ENCODE data around the gene MAST1.
"Not testable (repeated sequence)": the region's sequence is repeated elsewhere in the genome, so short reads cannot be mapped to it uniquely, and the experiment has no call there.

MAST1 gene

DNA sequence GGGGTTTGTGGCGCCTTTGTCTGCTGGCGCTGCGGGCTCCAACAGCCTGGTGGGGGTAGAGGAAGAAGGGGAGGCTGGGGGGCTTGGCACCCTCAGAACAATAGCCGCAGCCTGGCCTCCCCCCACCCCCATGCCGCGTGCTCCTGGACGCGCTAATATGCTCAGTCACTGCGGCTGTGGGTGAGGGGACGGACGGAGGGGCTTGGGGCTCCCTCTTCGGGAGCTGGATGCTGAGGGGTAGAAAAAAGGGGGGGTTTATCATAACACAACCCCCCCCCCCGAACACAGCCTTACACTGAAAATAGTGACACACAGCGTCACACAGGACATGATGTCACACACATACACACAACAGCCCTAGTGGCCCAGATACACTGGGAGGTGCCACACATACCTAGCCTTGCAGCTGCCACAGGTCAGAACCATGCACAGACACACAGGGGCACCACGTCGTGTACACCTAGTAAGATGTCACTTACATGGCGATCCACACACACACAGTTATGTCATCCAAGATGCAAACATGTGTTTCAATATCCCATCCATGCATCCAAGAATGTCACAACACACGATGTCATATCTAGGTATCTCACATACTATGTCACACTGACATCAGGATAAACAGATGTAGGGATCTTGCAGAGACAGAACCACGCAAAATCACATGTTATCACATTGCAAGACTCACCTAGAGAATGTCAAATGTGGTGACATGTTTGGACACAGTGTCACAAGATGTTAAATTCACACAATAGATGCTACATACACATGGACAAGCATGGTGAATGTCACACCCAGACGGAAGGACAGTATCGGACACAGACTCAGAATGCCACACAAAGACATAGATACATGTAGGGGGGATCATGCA is 806 bp downstream of the MAST1 start:
- TF ChIP-seq, protein P1, sequence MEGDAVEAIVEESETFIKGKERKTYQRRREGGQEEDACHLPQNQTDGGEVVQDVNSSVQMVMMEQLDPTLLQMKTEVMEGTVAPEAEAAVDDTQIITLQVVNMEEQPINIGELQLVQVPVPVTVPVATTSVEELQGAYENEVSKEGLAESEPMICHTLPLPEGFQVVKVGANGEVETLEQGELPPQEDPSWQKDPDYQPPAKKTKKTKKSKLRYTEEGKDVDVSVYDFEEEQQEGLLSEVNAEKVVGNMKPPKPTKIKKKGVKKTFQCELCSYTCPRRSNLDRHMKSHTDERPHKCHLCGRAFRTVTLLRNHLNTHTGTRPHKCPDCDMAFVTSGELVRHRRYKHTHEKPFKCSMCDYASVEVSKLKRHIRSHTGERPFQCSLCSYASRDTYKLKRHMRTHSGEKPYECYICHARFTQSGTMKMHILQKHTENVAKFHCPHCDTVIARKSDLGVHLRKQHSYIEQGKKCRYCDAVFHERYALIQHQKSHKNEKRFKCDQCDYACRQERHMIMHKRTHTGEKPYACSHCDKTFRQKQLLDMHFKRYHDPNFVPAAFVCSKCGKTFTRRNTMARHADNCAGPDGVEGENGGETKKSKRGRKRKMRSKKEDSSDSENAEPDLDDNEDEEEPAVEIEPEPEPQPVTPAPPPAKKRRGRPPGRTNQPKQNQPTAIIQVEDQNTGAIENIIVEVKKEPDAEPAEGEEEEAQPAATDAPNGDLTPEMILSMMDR (IDR thresholded peaks at IDR 0.05; ENCODE audit: extremely low read depth, missing control alignments), result no peak
- no peak for DNase-seq (ENCODE audit: low spot score)

DNA sequence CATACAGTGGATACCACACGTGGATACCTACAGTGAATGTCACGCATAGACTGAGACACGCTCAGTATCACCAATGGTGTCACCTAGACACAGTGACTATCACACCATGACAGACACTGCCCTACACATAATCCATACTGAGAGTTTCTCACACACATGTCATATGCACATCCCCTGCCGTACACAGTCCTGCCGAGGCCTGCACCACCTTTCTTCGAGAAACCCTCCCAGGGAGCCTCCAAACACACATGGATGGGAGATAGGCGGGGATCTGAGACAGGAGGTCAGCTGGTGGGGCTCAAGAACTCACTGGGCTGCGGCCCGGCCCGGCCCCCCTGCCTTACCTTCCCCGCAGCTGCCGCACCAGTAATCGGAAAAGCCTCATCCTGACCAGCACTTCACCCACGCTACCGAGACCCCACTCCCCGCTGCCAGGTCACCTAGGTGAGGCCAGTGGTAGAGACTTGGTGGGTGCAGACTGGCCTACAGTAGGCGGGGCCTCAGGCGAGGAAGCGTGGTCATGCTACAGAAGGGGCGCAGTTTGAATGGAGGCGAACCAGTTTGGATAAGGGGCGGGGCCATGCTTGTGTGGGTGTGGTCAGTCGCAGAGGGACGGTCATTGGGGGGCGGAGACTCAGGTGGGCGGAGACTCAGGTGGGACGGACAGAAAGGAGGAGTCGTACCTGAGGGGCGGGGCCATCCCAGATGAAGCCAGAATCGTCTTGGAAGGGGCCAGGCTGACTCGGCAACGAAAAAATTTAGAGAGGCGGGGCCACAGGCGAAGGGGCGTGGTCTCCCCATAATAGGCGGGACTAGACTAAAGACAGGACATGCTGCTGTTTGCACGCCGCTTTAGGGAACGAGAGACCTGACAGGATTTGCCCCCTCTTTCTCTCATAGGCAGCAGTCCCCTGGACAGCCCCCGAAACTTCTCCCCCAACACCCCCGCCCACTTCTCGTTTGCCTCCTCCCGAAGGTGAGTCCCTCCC is 2.1 kb downstream of the MAST1 start:
- TF ChIP-seq, protein P1 (IDR thresholded peaks at IDR 0.05; ENCODE audit: extremely low read depth, missing control alignments), result no peak
- DNase-seq (ENCODE audit: low spot score), result peak; percentile 80

DNA sequence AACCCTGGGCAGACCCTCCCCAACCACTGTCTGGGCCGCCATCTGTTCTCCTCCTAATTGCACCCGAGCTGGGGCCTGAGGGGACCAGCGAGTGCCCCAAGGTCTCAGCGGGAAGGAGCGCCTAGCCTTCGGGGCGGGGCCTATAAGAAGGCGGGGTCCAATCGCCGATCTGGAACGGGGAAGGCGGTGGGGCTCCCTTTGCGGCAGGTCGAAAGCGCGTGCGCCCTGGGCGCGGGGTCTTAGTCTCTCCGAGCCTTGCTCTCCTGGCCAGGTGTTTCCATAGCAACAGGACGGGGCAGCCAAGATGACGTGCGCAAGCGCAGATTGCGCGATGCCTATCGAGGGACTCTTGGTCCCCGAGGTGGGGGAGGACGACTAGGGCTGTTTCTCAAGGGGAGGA is 2.8 kb downstream of the MAST1 start:
- no peak for DNase-seq (ENCODE audit: low spot score)
- TF ChIP-seq, protein P1 (IDR thresholded peaks at IDR 0.05; ENCODE audit: extremely low read depth, missing control alignments), result no peak

DNA sequence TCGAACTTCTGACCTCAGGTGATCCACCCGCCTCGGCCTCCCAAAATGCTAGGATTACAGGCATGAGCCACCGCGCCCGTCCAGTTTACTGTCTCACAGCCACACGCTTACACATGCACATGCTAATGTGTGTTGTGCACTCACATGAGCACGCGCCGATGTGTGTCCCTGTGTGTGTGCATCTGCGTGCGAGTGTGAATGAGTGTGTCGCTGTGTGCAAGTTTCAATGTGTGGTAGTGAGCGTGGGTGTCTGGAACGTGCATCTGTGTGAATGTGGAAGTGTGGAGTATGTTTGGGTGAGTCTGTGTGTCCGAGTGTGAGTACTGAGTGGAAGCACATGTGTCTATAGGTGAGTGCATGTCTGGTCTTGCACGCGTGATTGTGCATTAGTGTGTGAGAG is 4.2 kb downstream of the MAST1 start:
- TF ChIP-seq, protein P1 (IDR thresholded peaks at IDR 0.05; ENCODE audit: extremely low read depth, missing control alignments), result no peak
- DNase-seq (ENCODE audit: low spot score), result no peak

DNA sequence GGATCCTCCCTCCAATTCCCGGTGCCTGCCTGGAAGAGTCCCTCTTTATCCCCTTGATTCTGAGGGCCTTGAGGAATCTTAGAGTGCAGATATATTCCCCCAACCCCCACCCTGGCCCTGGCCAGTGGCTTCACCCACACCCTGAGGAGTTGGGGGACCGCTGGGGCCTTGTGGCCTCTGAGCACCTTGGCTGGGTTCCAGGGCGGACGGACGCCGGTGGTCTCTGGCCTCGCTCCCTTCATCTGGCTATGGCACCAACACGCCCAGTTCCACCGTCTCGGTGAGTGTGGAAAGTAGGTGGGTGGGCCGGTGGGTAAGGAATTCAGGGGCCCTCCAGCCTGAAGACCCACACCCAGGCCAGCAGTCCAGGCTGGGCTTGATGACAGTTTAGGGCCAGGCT is 5.0 kb downstream of the MAST1 start:
- DNase-seq (ENCODE audit: low spot score), result no peak
- TF ChIP-seq, protein P1 (IDR thresholded peaks at IDR 0.05; ENCODE audit: extremely low read depth, missing control alignments), result no peak

DNA sequence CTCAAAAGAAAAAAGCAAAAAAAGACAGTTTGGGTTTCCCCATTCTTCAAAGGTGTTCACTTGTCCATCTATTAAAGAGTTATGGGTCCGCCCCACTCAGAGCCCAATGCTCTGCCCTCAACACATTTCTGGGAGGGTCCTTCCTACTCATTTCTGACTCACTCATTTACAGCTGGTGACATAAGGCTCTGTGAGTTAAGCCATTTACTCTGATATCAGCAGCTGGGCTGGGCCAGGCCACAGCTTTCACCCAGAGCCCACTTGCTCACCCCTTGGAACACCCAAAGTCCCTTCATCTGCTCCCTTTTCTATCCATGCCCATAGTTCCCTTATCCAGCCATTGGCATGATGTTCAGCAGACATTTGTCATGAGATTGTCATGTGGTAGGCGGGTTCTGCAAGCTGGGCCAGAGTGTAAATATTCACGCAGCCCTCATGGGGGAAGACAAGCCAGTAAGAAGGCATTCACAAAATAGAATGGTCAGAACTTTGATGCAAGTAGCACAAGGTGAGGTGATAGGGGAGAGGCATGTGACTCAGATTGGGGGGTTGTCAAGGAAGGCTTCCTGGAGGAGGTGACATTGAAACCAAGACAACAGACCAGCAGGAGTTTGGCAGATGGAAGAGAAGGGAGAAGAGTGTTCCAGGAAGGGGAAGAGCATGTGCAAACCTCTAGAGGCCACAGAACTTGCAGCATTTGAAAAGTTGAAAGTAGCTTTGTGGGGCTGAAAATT is 5.9 kb downstream of the MAST1 start:
- TF ChIP-seq, protein P1 (IDR thresholded peaks at IDR 0.05; ENCODE audit: extremely low read depth, missing control alignments), result no peak
- no peak for DNase-seq (ENCODE audit: low spot score)

DNA sequence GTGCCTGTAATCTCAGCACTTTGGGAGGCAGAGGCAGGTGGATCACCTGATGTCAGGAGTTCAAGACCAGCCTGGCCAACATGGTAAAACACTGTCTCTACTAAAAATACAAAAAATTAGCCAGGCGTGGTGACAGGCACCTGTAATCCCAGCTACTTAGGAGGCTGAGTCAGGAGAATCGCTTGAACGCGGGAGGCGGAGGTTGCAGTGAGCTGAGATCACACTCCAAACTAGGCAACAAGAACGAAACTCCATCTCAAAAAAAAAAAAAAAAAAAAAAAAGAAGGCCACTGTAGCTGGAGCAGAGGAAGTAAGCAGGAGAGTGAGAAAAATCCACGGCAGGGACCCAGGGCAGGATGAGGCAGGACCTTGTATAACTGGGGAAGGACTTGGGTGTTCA is 8.3 kb downstream of the MAST1 start:
- DNase-seq (ENCODE audit: low spot score), result not testable (repeated sequence)
